Measurements from ENCODE around the gene EPGN.

EPGN gene

DNA sequence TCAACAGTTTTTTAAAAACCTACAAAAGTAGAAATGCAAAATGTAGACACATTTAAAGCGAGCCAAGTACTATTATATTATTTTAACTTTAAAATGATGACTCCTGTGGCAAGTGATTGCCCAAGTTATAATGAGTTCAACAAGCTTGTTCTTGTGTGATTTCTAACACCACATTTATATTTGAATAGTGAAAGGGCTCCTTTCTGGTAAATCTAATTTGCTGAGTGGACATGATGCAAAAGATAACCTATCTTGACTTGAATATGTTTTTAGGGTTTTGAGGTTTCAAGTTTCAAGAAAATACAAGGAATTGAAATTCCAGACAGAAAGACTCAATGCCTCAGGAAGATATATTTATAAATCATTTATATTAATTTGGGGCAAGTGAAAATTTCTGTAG, 1.1 kb upstream of the EPGN start:
- in situ Hi-C loops (cut with MboI; ENCODE audit: low sequenced_read_pairs), result no loop called here

DNA sequence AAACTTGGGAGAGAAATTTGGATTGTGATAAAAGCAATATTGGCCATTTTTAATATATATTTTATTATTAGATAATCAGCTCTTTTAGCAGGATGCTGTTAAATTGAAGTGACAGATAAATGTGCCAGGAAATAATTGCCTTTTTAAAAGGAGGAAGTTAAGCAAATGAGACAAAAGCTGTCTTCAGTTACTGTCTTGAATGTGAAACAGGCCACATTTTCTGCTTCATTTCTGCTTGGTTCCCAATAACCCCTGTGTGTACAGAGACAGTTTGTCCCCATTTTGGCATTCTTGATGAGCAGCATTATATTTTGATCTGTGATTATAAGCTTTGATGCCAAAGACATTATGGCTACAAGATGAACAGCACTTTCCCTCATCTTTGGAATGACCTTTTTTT, 953 bp downstream of the EPGN start:
- in situ Hi-C loops (cut with MboI; ENCODE audit: low sequenced_read_pairs), result no loop called here

DNA sequence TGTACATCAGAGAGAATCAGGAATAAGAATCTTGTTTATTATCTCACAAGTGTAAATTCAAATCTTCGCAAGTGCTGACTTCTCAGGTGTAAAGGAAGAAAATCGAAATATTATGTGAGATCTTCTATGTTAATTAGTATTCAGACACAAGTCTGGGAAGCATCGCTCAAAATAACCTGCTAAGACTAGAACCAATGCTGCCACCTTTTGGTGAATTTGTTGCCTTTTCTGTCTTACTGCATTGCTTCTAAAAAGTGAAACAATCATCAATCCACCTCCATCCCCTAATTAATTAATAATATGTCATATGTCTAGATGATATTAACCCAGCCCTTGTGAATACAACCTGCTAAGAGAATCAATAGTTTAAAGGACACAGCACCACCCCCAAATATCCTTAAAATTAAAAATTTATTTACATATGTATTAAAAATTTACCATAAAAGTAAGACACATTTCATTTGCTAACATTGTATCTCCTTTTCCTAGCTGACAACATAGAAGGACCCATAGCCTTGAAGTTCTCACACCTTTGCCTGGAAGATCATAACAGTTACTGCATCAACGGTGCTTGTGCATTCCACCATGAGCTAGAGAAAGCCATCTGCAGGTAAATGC, 3.5 kb downstream of the EPGN start:
- in situ Hi-C loops (cut with MboI; ENCODE audit: low sequenced_read_pairs), result no loop called here

DNA sequence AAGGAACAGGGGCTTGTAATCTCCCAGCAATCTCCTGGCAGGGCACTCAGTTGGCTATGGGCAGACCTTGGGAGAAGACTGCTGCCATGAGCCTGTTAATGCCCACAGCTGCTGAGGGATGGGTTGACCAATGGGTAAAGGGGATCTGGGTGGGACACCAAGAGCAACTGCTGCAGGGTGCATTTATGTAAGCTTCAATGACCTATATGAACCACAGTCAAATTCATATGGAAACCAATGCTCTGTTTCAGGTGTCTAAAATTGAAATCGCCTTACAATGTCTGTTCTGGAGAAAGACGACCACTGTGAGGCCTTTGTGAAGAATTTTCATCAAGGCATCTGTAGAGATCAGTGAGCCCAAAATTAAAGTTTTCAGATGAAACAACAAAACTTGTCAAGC, 6.1 kb downstream of the EPGN start:
- in situ Hi-C loops (cut with MboI; ENCODE audit: low sequenced_read_pairs), result no loop called here

DNA sequence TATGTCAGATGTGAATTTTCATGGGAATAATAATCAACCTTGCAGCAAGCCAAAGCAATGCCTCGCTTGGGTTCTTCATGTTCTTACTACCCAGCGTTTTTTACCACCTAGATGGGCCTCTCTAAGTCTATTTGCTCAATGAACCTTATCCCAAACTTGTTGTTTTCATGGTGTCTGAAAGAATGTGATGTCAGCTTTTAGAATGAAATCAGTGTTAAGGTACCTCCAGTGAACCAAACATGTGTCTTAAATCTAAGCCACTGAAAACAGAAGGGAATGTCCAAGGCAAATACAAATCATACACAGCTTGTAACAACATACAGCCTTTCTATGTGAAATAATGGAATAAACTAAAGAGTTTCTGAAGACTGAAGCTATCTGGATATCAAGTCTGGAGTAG, 6.7 kb downstream of the EPGN start:
- in situ Hi-C loops (cut with MboI; ENCODE audit: low sequenced_read_pairs), result no loop called here

DNA sequence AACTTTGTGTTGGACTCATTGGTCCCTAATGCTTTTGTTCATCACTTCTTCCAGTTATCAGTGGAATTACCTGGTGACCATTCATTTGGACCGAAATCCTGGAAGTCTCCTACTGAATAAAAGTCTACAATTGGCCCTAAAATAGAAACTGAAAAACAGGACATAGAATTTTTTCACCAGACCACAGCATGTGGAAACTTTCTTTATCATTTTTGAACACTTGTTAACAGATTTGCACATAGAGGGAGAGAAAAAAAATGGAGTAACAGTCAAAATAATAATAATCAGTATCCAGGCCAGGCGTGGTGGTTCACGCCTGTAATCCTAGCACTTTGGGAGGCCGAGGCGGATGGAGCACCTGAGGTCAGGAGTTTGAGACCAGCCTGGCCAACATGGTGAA, 7.1 kb downstream of the EPGN start:
- in situ Hi-C loops (cut with MboI; ENCODE audit: low sequenced_read_pairs), result no loop called here

DNA sequence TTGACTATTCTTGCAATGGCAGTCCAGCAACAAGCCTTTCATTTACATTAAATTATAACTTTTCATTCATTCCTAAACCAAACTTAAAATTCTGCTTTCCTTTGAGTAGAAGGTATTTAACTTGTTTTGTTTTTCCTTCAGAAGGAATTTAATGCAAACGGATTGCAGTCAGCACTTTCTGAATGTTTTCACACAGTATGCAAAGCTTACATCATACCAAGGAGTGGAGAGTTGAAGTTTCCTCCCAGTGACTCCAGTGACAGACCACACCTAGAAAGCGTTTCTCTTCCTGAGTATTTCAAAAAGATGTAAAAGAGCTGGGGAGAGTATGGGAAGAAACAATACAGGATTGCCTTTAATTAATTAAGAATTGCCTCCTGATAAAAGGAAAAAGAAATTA, 8.1 kb downstream of the EPGN start:
- in situ Hi-C loops (cut with MboI; ENCODE audit: low sequenced_read_pairs), result no loop called here

DNA sequence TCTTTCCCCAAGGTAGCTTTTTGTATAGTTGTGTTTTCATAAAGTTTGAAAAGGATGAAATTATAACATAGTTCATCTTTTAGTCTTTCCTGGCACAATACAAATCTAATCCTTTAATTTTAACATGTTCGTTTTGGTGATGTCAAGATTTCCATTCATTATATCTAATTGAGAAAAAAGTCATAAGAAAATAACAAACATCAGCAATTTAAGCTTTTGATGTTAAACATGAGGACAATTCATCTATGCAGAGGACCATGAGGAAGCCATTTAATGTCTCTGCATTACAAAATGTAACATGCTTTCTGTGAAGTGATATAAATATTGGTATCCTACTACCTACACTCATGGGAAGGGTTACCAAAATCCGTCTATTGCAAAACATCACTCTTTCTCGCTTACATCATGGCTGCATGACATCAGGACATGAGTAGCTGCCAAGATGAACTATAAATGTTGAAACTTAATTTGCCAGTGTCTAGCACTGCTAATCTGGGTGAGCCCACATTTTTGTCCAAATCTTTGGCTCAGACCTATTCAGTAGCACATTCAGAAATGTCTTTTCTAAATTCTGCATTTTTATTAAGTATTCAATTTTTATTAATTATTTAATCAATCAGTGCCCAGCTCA, 9.5 kb downstream of the EPGN start:
- in situ Hi-C loops (cut with MboI; ENCODE audit: low sequenced_read_pairs), result no loop called here

DNA sequence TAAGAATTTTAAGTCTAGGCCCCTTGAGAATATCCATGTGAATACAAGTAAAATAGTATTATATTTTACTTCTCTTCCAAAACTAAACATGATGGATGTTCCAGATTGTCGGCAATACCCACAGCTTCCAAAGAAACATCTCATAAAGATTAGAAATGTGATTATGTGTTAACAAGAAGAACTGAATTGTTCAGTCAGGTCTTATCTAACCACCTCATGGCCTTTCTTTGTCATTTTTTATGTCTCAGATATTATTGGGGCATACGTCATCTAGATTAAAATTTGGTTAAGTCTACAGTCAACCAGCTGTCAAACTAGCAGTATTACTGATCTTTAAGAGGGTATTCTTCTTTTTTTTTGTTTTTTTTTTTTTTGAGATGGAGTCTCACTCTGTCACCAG, 10.0 kb downstream of the EPGN start:
- in situ Hi-C loops (cut with MboI; ENCODE audit: low sequenced_read_pairs), result no loop called here

DNA sequence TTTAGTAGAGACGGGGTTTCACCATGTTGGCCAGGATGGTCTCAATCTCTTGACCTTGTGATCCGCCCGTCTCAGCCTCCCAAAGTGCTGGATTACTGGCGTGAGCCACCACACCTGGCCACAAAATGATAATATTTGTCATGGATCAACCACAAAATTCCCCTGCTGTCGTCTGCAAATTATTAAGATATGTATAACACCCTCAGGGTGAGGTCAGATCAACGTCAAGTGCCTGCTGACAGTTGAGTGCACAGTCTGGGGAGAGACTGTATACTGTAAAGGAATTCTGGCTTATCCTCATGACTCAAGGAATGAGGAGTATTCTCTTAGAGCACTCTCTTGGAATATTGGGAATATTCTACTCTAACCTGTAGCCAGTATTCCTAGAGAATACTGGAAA, 11.2 kb downstream of the EPGN start:
- in situ Hi-C loops (cut with MboI; ENCODE audit: low sequenced_read_pairs), result no loop called here

DNA sequence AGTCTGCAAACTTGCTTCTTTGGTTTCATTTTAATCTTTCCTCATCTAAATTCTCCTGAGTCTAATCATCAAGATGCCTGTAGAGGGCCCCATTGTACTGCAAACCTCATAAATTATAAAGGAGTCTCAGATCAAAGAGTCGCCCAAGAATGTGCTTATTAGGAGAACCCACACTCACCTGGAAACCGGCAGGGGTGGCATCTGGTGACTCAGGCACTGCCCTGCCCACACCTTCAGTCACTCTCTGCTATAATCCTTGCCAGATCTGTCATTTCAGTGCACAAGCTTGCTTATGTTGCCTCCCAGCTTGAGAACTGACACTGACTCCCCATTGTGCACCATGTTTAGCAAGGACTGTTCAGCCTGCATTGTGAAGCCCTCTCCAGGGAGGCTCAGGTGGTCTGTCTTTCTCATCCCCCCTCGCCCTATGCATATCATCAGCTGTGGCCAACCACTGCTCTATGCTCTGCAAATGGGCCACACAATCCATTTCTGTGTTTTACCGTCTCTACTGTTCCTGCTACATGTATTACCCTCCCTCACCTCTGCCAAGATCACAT, 12.4 kb downstream of the EPGN start:
- in situ Hi-C loops (cut with MboI; ENCODE audit: low sequenced_read_pairs), result no loop called here

DNA sequence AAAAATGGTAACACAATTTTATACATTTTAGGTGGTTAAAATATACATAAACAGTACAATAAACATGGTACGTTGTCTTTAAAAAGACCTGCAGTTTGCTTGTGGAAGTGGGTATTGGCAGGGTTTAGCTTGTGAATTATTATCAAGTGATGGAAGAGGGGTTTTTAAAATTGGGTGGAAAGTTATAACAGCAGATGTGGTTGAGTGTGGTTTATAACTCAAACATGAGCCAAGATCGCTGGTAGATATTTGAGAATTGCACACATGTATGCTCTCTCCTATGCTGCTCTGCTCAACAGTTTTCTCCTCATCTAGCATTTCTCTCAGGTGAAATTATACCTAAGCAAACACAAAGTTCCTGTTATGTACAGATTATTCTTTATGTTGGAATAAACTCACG, 14.0 kb downstream of the EPGN start:
- in situ Hi-C loops (cut with MboI; ENCODE audit: low sequenced_read_pairs), result no loop called here

DNA sequence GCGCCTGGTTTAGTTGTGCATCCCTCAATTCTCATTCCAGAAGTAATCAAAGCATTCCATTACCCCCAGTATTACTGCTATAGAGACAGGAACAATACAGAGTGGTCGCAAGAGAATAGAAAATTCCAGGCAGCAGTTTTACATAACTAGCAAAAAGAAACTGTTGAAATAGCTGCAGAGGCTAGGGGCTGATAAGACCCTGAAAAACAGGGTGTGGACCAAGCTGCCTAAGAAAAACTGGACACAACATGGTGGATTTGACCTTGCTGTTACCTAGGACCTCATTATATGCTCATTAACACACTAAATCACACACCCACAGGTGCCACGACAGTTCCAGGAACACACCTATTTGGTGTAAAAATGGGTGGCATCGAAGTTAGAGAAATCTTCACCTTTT, 15.4 kb downstream of the EPGN start:
- in situ Hi-C loops (cut with MboI; ENCODE audit: low sequenced_read_pairs), result no loop called here

DNA sequence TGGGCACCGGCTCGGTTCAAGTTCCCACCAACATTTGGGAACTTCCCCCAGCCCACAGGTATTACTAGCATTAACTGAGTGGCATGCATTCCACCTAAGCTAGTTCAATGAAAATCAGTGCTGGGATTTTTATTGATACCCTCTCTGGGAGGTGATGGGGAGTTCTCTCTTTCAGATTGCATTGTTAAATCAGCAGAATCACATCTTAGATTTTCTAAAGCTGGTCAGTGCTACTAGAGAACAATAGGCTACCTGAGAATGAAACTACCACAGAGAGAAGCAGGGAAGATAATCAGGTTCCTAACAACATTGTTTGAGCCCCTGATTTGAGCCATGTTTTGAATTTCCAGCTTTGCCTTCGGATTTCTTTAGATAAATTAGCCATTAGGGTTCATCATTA, 16.0 kb downstream of the EPGN start:
- in situ Hi-C loops (cut with MboI; ENCODE audit: low sequenced_read_pairs), result no loop called here

DNA sequence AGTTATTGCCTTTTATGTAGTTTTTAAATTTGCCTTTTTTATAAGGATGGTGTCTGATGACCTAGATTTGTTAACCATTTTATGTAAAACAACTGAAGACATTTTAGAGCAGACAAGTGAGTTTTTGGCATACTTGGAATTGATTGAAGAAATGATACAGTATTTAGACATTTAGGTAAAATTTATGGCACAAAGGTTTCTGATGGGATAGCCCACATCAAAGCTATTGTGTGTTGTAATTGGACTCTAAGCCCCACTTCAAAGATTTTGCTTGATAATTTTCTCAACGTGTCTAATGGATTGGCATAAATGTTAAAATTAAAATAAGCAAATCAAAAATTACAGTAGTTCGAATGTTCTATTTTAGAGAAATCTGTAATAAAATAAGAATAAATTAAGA, 17.6 kb downstream of the EPGN start:
- in situ Hi-C loops (cut with MboI; ENCODE audit: low sequenced_read_pairs), result loop anchor here (25.0 kb wide), 1 partner anchor 336 kb away; no protein-coding TSS in a partner anchor

DNA sequence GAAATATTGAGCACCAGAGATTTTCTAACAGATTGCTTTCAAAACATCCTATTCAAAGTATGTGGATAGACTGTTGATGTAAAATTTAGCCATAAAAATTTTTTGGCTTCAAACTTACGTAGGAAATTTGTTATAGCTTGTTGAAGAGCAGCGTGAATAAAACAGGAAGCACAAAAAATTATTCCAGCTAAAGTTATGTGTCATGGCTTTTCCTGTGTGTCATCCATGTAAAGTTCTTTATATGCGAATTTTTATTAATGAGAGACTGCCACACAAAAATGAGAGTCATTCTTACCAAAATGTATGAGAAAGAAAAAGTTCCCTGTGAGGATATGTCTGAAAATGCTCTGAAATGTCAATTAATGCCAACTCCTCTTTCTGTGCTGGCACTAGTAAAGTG, 19.5 kb downstream of the EPGN start:
- in situ Hi-C loops (cut with MboI; ENCODE audit: low sequenced_read_pairs), result loop anchor here (25.0 kb wide), 1 partner anchor 335 kb away; no protein-coding TSS in a partner anchor

DNA sequence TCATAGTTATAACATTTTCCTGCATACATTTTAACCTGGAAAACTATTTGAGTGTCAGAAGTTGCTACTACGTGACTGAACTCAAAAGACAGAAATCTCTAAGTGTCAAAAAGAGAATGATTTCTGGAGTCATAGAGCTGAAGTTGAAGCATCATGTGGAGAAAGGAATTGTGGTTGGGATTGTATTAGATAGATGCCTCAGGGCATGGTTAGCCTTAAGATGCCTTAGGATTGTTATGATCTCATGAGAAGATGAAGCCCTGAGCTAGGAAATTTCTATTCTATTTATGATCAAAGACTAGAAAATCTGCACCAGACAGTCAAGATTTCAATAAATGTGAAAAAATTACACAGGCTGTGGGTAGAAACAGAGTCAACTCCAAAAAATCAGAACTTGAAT, 20.2 kb downstream of the EPGN start:
- in situ Hi-C loops (cut with MboI; ENCODE audit: low sequenced_read_pairs), result loop anchor here (25.0 kb wide), 1 partner anchor 334 kb away; no protein-coding TSS in a partner anchor

DNA sequence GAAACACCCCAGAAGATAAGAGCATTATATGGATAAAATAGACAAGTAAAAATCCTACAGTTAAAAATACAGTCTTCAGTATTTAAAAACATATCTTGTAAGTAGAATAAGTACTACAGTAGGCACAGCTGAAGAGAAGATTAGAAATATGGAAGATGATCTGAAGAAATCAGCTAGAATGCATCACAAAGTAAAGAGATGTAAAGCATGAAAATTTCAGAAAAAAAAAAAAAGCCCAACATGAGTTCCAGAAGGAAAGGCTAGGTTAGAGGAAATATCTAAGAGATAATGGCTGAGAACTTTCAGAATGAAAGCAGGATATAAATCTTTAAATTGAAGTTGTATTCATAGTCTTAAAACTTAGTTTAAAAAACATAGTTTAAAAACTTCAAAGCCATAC, 21.0 kb downstream of the EPGN start:
- in situ Hi-C loops (cut with MboI; ENCODE audit: low sequenced_read_pairs), result loop anchor here (25.0 kb wide), 1 partner anchor 333 kb away; no protein-coding TSS in a partner anchor

DNA sequence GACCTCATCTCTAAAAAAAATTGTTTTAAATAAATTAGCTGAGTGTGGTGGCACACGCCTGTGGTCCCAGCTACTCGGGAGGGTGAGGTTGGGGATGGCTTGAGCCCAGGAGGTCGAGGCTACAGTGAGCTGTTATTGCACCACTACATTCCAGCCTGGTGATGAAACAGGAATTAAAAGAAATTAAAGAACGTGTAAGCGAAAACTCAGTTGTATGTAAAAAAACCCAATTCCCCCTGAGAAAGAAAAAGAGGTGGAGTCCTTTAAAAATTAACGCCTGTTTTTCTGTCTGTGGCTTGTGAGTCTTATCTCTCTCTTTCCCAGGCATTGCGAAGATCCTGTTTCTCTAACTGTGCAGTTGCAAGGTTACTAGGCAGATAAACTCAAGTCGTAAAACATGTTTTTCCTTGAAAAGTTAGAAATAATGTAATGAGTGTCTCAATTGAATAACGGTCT, 22.1 kb downstream of the EPGN start:
- in situ Hi-C loops (cut with MboI; ENCODE audit: low sequenced_read_pairs), result loop anchor here (25.0 kb wide), 1 partner anchor 332 kb away; no protein-coding TSS in a partner anchor

DNA sequence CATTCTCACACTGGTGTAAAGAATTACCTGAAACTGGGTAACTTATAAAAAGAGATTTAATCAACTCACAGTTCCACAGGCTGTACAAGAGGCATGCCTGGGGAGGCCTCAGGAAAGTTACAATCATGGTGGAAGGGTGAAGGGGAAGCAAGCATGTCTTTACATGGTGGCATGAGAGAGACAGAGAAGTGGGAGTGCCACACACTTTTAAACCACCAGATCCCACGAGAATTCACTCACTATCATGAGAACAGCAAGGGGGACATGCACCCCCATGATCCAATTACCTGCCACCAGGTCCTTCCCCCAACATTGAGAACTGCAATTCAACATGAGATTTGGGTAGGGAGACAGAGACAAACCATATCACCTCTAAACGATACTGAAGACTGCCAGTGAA, 23.0 kb downstream of the EPGN start:
- in situ Hi-C loops (cut with MboI; ENCODE audit: low sequenced_read_pairs), result loop anchor here (25.0 kb wide), 1 partner anchor 331 kb away; no protein-coding TSS in a partner anchor

DNA sequence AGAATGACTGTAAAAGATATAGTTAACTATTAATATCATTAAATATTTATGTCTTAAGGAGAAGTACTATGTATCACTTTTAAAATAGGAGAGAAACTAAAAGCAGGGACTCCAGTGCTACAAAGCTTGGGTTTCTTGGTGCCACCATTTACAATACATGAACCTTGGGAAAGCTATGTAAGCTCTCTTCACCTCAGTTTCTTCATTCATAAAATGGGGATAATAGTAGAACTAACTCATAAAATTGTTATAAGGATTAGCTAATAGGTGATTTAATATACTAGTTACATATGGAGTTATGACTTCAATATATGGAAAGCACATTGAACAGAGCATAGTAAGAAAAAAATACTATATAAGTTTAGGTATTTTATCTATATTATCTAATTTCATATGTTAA, 23.7 kb downstream of the EPGN start:
- in situ Hi-C loops (cut with MboI; ENCODE audit: low sequenced_read_pairs), result loop anchor here (25.0 kb wide), 1 partner anchor 330 kb away; no protein-coding TSS in a partner anchor

DNA sequence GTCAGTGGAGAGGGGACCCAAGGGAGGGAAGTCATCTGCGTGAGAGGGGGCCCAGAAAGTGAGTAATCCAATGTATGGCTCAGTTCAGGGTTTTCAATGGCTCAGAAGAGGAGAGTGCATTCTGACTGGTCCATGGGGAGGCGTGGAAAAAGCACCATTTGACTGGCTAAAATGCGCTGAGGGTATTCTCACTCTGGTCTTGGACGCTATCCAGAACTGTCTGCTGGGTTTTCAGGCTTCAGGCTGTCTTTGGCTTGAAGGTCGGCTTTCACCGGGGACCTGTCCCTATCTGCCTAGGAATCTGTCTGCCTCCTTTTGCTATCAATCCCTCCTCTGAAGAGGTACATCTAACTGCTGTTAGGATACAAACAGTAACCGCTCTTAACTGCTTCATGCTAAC, 26.4 kb downstream of the EPGN start:
- in situ Hi-C loops (cut with MboI; ENCODE audit: low sequenced_read_pairs), result loop anchor here (25.0 kb wide), 1 partner anchor 328 kb away; no protein-coding TSS in a partner anchor

Data from HL-60/S4 treated with retinoic acid at 250 ng/mL for 4 days and 3 days (cell line).